ENCODE measurements around the gene TRIM63. TPM values are rescaled to one million over a fixed set of nuclear protein-coding genes. Genes with fewer than 3 reads are reported as not detected.

The TRIM63 gene
- total RNA-seq, 4 donors from 2014 or later: 0.51 to 1.6 (median 1.2) TPM

- no peak for TF ChIP-seq CTCF (IDR thresholded peaks at IDR 0.05; ENCODE audit: low read depth)
Observed at GRCh38 chr1:26064553-26064952, 2.9 kb downstream of the TRIM63 start.

GRCh38 chr1:26060832-26061574 lies 6.4 kb downstream of the TRIM63 start:
- no peak for TF ChIP-seq CTCF (IDR thresholded peaks at IDR 0.05; ENCODE audit: low read depth)

DNA sequence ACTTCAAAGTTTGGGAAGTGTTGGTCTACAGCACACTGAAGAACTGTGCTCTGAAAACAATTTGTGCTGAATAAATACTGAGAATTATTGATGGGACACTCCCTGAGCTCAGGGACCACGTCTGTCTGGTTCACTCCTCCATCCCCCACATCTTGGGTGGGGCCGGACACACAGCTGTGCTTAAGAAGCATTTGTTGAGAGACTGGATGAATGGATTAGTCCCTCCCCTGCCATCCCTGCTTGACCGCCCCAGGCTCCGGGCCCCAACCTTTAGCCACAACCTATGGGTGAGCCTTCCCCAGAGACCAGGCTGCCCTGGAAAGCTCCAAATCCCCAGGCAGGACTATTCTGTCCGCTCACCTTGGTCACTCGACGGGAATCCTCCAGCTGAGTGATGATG lies 7.5 kb downstream of the TRIM63 start:
- TF ChIP-seq CTCF (IDR thresholded peaks at IDR 0.05; ENCODE audit: low read depth): no peak

- no peak for TF ChIP-seq CTCF (IDR thresholded peaks at IDR 0.05; ENCODE audit: low read depth)
Observed at GRCh38 chr1:26058052-26058595, 9.3 kb downstream of the TRIM63 start.

DNA sequence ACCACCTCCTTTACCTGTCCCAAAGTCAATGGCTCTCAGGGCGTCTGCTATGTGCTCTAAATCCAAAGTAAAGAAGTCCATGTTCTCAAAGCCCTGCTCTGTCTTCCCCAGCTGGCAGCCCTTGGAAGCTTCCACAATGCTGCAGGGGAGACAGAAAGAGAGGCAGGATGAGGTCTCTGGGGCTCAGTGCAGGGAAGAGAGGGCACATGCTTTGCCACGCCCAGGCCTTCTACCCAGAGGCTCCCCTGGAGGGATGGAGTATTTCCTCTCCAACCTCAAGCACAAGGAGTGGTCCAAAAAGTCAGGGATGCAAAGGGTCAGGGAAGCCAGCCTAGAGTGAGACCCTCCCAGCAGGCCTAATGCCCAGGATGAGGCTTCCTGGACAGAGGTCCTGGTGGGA lies 10.2 kb downstream of the TRIM63 start:
- TF ChIP-seq CTCF (IDR thresholded peaks at IDR 0.05; ENCODE audit: low read depth): no peak

DNA sequence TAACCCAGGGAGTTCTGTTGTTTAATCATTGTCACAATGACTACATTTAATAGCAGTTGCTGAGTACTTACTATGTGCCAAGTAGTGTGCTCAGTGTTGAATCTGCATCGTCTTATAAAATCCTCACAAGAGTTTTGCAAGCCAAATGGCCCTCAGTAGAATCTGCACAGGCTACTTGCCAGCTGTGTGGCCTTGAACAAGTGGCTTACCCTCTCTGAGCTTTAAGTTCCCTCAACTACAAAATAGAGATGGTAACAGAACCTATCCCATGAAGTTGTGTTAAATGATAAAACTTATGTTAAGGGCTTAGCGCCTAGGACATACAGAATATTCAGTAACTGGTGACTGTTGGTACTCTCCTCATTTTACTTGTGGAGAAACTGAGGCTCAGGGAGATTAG lies 12.4 kb downstream of the TRIM63 start:
- TF ChIP-seq CTCF (IDR thresholded peaks at IDR 0.05; ENCODE audit: low read depth): no peak

DNA sequence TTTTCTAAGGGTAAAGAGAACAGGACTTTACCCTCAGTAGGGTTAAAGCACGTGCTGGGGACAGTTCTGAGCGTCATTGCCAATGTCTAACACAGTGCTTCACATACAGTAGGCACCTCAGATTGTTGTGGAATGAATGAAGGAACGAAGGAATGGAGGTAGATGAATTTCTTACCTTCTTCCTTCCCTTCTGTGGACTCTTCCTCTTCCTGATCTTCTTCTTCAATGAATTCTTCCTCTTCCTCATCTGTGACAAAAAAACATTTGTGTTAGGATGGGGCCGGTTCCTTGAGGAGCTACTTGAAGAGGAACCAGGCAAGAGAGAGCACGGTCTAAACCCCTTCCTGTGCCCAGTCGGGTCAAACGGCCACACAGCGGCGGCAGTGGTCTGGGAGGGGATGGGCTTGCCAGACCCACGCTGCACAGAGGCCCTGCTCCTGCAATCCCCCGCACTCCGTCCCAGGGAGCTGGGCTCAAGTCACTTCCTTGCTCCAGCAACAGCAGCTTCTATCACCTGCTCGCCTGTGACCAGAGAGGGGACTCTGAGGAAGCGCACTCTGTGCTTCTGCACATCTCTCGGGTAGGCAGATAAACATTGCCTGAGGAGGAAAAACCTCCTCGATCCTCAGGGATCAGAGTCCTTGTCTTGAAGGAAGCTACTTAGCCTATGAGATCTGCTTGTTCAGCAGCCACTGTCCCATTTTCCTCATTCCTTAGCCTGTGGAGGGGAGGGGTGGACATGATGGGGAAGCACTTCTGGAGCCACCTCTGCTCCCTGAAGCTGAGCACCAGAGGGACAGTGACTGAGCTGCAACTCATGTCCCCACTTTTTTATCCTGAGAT lies 13.5 kb downstream of the TRIM63 start:
- no peak for TF ChIP-seq CTCF (IDR thresholded peaks at IDR 0.05; ENCODE audit: low read depth)

Measured in subcutaneous adipose tissue (tissue), 4 donors.